Neural progenitor cell (in vitro differentiated cells): ENCODE results near the gene ZXDC. TPM values are rescaled to one million over a fixed set of nuclear protein-coding genes. Genes with fewer than 3 reads are reported as not detected.

Experiments
- DNase-seq: peaks from one replicate; pipeline ENCODE4 v3.0.0-alpha.2; 2016; ENCODE audit warnings: low spot score
- H2AFZ ChIP-seq: fragments of 200-600 bp; sonication (generic); replicated peaks from 2 replicates; pipeline ENCODE4 v1.6.1; 2016; ENCODE audit warnings: antibody characterized with exemption
- H3F3A ChIP-seq: fragments of 200-600 bp; sonication (generic); 2 replicates; pipeline ENCODE4 v1.6.1; 2016; ENCODE audit warnings: antibody characterized with exemption, low read depth
- H3K27ac ChIP-seq: fragments of 200-600 bp; sonication (generic); 2 replicates; pipeline ENCODE4 v1.5.1; 2016; ENCODE audit warnings: mild to moderate bottlenecking
- H3K27me3 ChIP-seq: fragments of 200-600 bp; sonication (generic); 2 replicates; pipeline ENCODE4 v1.6.1; 2016; ENCODE audit warnings: mild to moderate bottlenecking, moderate library complexity
- H3K36me3 ChIP-seq: fragments of 200-600 bp; sonication (generic); 2 replicates; pipeline ENCODE4 v1.5.1; 2016
- H3K4me1 ChIP-seq: fragments of 200-600 bp; sonication (generic); 2 replicates; pipeline ENCODE4 v1.6.1; 2016; ENCODE audit warnings: mixed run types
- H3K4me2 ChIP-seq: fragments of 200-600 bp; sonication (generic); 2 replicates; pipeline ENCODE4 v1.6.1; 2016
- H3K4me3 ChIP-seq: fragments of 200-600 bp; sonication (generic); 2 replicates; pipeline ENCODE4 v1.5.1; 2016
- H3K79me2 ChIP-seq: fragments of 200-600 bp; sonication (generic); 2 replicates; pipeline ENCODE4 v1.6.1; 2016; ENCODE audit warnings: low read depth
- H3K9ac ChIP-seq: fragments of 200-600 bp; sonication (generic); 2 replicates; pipeline ENCODE4 v1.6.1; 2016
- H3K9me3 ChIP-seq: fragments of 200-600 bp; sonication (generic); 2 replicates; pipeline ENCODE4 v1.5.1; 2016; ENCODE audit warnings: low read depth
- H4K20me1 ChIP-seq: fragments of 200-600 bp; sonication (generic); 2 replicates; pipeline ENCODE4 v1.6.1; 2016; ENCODE audit warnings: low read depth
- H3K27ac Mint-ChIP-seq: 3 replicates; pipeline ENCODE4 v1.8.0; 2021; ENCODE audit warnings: mixed read lengths
- H3K27me3 Mint-ChIP-seq: 2 replicates; pipeline ENCODE4 v1.8.0; 2022; ENCODE audit warnings: low read depth, mild to moderate bottlenecking, inconsistent platforms, moderate library complexity, mixed read lengths; ENCODE audit not compliant: insufficient read depth
- H3K36me3 Mint-ChIP-seq: 3 replicates; pipeline ENCODE4 v1.8.0; 2021; ENCODE audit warnings: mixed read lengths
- H3K4me1 Mint-ChIP-seq: 3 replicates; pipeline ENCODE4 v1.8.0; 2021; ENCODE audit warnings: mixed read lengths
- H3K4me3 Mint-ChIP-seq: 3 replicates; pipeline ENCODE4 v1.8.0; 2021; ENCODE audit warnings: mild to moderate bottlenecking, moderate library complexity, mixed read lengths
- H3K9me3 Mint-ChIP-seq: 3 replicates; pipeline ENCODE4 v1.8.0; 2020; ENCODE audit warnings: mixed read lengths
- EZH2 ChIP-seq: fragments of 200-600 bp; sonication (generic); IDR thresholded peaks from 2 replicates; pipeline ENCODE4 v1.6.1; 2017; ENCODE audit warnings: antibody characterized with exemption, mild to moderate bottlenecking, moderate library complexity
- EZH2phosphoT487 ChIP-seq: fragments of 200-600 bp; sonication (generic); IDR thresholded peaks from 2 replicates; pipeline ENCODE4 v1.6.1; 2017; ENCODE audit warnings: antibody characterized with exemption
- total RNA-seq: library from RNA; depleted of rRNA; stranded (reverse); fragments of >200 nt; gene quantifications from 2 replicates; pipeline ENCODE4 v1.2.3, GENCODE V29; 2015; ENCODE audit warnings: low replicate concordance
- TF ChIP-seq, protein P1 (sequence below): fragments of 200-600 bp; sonication (generic); IDR thresholded peaks from 2 replicates; pipeline ENCODE4 v1.5.1; 2017; ENCODE audit warnings: antibody characterized with exemption, mild to moderate bottlenecking

The ZXDC gene
- total RNA-seq, 1 donor from 2014 or later, result 12.4 TPM

DNA sequence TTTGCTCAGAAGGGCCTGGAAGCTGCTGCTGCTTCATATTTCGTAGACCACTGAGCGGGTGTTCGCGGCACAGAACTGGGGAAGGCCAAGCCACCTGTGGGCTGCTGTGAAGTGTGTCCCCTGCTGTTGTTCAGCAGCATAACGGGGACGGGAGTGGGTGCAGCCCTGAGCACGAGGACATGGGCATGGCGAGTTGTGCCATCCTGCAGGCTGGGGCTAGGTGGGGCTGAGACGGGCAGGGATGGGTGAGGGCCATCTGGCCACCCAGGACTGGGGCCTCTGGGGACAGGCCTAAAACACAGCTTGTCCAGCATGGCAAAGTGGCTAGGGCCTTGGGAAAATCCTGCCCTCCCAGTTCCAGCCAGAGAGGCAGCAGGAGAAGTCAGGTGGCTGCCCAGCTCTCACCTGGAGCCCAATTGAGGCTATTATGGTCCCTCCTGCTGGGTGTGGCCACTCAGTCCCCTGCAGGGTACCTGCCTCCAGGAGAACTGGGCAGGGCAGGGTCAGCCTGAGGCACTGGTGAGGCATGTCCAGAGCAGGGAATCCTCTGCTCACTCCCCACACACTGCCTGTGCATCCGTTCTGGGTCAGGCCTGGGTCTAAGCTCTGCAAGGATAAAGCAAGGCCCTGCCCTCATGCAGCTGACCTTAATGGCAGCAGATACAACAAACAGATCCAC, 51.5 kb downstream of the ZXDC start:
- H3K27me3 ChIP-seq, result no peaks in the 10 kb centered on the region
- peaks cover 7% of the 10 kb centered on the region for H3K36me3 Mint-ChIP-seq
- H3K27ac ChIP-seq, result no peak overlapping the region
- no peak overlapping the region for H3K9ac ChIP-seq
- no peaks in the 10 kb centered on the region for H3F3A ChIP-seq
- DNase-seq, result no peak
- H4K20me1 ChIP-seq, result no peaks in the 10 kb centered on the region
- no peak overlapping the region for H3K4me3 Mint-ChIP-seq
- H3K27ac Mint-ChIP-seq, result no peak overlapping the region
- H2AFZ ChIP-seq, result no peak overlapping the region
- H3K4me1 Mint-ChIP-seq, result peaks cover 5% of the 10 kb centered on the region
- no peak overlapping the region for H3K4me3 ChIP-seq
- H3K4me2 ChIP-seq, result no peak overlapping the region
- peaks cover 6% of the 10 kb centered on the region for H3K9me3 ChIP-seq
- no peaks in the 10 kb centered on the region for H3K4me1 ChIP-seq
- no peak for TF ChIP-seq EZH2
- TF ChIP-seq, protein P1, sequence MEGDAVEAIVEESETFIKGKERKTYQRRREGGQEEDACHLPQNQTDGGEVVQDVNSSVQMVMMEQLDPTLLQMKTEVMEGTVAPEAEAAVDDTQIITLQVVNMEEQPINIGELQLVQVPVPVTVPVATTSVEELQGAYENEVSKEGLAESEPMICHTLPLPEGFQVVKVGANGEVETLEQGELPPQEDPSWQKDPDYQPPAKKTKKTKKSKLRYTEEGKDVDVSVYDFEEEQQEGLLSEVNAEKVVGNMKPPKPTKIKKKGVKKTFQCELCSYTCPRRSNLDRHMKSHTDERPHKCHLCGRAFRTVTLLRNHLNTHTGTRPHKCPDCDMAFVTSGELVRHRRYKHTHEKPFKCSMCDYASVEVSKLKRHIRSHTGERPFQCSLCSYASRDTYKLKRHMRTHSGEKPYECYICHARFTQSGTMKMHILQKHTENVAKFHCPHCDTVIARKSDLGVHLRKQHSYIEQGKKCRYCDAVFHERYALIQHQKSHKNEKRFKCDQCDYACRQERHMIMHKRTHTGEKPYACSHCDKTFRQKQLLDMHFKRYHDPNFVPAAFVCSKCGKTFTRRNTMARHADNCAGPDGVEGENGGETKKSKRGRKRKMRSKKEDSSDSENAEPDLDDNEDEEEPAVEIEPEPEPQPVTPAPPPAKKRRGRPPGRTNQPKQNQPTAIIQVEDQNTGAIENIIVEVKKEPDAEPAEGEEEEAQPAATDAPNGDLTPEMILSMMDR, result no peak
- no peak for TF ChIP-seq EZH2phosphoT487
- no peaks in the 10 kb centered on the region for H3K36me3 ChIP-seq
- H3K9me3 Mint-ChIP-seq, result peaks cover 17% of the 10 kb centered on the region
- H3K27me3 Mint-ChIP-seq, result peaks cover 2% of the 10 kb centered on the region
- no peaks in the 10 kb centered on the region for H3K79me2 ChIP-seq

DNA sequence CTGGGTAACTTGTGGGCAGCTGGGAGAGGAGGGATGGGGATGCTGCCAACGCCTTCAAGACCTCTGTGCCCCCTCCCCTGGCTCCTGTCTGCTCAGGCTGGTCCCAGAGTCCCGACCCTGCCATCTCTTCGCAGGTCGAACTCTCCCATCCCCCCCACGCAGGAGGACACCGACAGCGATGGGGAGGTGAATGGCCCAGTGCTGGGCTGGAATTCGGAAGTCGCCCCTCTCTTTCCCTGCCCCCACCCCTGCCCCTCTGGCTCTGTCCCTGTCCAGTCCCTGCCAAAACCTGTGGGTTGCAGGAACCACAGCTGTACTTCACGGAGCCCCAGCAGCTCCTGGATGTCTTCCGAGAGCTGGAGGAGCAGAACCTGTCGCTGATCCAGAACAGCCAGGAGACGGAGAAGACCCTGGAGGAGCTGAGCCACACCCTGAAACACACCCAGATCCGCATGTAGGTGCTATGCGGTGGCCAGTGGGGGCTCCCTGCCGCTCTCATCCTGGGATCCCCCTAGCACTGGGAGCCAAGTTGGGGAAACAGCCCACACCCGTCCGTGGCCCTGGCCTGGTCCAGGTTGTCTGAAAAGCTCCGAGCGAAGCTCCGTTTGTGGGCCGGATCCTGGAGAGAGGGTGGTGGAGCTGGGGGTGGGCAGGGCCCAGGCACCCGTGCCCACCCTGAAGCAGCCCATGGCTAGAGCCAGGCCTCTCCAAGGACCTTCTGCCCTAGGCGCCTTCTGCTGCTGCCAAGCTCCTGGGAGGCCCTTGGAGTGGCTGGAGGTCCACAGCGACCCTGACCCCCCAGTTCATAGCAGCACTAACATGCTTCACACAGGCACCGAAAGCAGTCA, 52.3 kb downstream of the ZXDC start:
- no peak for DNase-seq
- no peak overlapping the region for H3K27ac ChIP-seq
- peaks cover 5% of the 10 kb centered on the region for H3K4me1 Mint-ChIP-seq
- no peak overlapping the region for H3K27ac Mint-ChIP-seq
- H3K4me3 Mint-ChIP-seq, result no peak overlapping the region
- H3K4me1 ChIP-seq, result no peaks in the 10 kb centered on the region
- H3K4me2 ChIP-seq, result no peak overlapping the region
- H3K79me2 ChIP-seq, result no peaks in the 10 kb centered on the region
- no peaks in the 10 kb centered on the region for H3F3A ChIP-seq
- no peaks in the 10 kb centered on the region for H3K36me3 ChIP-seq
- peaks cover 17% of the 10 kb centered on the region for H3K9me3 Mint-ChIP-seq
- H3K4me3 ChIP-seq, result no peak overlapping the region
- H4K20me1 ChIP-seq, result no peaks in the 10 kb centered on the region
- peaks cover 2% of the 10 kb centered on the region for H3K27me3 Mint-ChIP-seq
- TF ChIP-seq EZH2phosphoT487, result no peak
- TF ChIP-seq EZH2, result no peak
- TF ChIP-seq, protein P1, result no peak
- H3K9me3 ChIP-seq, result peaks cover 6% of the 10 kb centered on the region
- no peak overlapping the region for H2AFZ ChIP-seq
- H3K36me3 Mint-ChIP-seq, result peaks cover 7% of the 10 kb centered on the region
- H3K9ac ChIP-seq, result no peak overlapping the region
- H3K27me3 ChIP-seq, result no peaks in the 10 kb centered on the region

DNA sequence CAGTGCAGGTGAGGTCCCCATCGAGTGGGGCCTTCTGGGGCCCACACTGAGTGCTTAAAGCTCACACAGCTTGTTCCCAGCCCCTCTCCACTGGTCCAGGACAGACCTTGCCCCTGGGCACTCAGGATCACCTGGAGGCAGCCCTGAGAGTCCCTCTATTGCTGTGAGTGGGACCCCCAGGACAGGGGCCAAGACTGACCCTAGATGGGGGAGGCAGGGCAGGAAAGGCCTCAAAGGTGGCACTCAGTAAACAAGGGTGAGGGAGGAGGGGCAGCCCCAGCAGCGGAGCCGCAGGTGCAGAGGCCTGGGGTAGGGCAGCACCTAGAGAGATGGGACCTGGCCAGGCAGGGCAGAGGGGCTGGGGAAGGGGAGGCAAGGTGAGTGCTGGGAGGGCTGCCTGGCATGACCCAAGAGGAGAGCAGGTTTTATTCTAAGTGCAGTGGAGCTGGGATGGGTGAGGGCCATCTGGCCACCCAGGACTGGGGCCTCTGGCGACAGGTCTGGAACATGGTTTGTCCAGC, 53.1 kb downstream of the ZXDC start:
- TF ChIP-seq EZH2phosphoT487 (no peak), EZH2 (no peak)
- TF ChIP-seq, protein P1, result no peak
- Histone ChIP-seq H3K27me3 (no peaks in the 10 kb centered on the region), H3K9me3 (peaks cover 6% of the 10 kb centered on the region), H3K9ac (no peak overlapping the region), H3K79me2 (no peaks in the 10 kb centered on the region), H2AFZ (no peak overlapping the region), H3K4me2 (no peak overlapping the region), H3F3A (no peaks in the 10 kb centered on the region), H3K27ac (no peak overlapping the region), H3K4me3 (no peak overlapping the region), H3K4me1 (no peaks in the 10 kb centered on the region), H3K36me3 (no peaks in the 10 kb centered on the region), H4K20me1 (no peaks in the 10 kb centered on the region)
- peaks cover 15% of the 10 kb centered on the region for H3K9me3 Mint-ChIP-seq
- H3K4me3 Mint-ChIP-seq, result no peak overlapping the region
- no peak overlapping the region for H3K27ac Mint-ChIP-seq
- DNase-seq, result no peak
- peaks cover 2% of the 10 kb centered on the region for H3K27me3 Mint-ChIP-seq
- H3K4me1 Mint-ChIP-seq, result peaks cover 5% of the 10 kb centered on the region
- H3K36me3 Mint-ChIP-seq, result peaks cover 7% of the 10 kb centered on the region
